HG03575 (cell line): ENCODE data around the gene CCDC33.

Experiments used
- ATAC-seq: cut with Tn5 transposase; IDR thresholded peaks from one replicate; pipeline ENCODE4 v1.9.1; 2021; ENCODE audit not compliant: unreplicated experiment, insufficient number of reproducible peaks, low FRiP score; ENCODE audit errors: extremely low read depth

The CCDC33 gene

GRCh38 chr15:74270155-74270554, 34.0 kb downstream of the CCDC33 start:
- ATAC-seq, result no peak

GRCh38 chr15:74270854-74271520, 34.9 kb downstream of the CCDC33 start:
- ATAC-seq, result no peak

DNA sequence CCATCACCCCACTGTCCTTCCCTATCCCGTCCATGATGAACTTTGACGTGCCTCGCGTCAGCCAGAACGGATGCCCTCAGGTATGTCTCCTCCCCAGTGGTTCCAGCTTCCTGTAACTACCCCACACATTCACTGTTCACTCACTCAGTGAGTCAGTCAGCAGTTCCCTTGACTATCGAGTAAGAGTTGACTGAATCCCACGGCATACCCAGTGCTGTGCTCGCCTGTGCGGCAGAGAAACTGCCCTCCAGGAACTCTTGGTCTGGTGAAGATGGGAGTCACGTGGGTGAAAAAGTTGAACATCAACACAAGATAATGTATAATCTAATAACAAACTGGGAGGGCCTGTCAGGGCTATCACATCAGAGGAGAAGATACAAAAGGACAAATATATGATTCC, 36.7 kb downstream of the CCDC33 start:
- no peak for ATAC-seq

DNA sequence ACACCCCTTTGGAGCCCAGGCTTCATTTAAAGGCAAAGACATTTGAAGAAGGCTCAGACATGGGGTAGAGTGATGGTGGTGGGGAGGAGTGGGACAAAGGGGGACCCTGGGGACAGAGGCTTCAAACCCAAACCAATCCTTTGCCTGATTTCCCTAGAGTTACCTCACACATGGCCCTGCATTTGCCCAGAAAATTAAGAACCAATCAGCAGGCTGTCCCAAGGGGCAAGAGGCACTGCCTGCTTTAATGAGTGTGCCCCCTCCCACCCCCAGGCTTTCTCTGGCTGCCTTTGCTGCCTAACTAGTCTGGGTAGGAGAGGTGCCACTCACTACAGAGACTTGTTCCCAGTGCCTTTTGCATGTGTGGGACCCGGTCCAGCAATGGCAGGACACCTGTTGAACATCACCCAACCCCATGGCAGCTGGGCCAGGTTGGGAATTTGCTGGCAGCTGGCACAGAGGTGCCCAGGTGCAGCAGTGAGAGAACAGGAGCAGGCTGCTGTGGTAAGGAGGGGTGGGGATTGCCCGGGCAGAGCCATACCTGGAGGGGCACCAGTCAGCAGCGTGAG, 38.4 kb downstream of the CCDC33 start:
- no peak for ATAC-seq

GRCh38 chr15:74275957-74276356, 39.8 kb downstream of the CCDC33 start:
- ATAC-seq, result no peak

DNA sequence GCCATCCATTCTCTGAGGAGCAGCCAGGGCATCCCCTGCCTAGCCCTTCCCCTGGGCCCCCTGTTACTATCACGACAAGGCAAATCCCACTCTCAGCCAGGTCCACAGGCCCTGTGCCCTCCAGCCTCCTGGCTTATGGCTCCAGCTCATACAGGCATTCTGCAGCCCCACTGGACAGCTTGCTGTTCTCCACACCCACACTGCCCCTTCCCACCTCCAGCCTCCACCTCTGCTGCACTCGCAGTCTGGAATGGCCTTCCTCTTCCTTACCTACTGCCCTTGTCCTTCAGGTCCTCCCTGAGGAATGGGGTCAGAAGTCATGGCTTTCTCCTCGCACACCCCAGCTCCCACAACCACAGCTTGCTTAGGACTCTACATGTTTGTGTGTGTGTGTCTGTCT, 40.4 kb downstream of the CCDC33 start:
- no peak for ATAC-seq

DNA sequence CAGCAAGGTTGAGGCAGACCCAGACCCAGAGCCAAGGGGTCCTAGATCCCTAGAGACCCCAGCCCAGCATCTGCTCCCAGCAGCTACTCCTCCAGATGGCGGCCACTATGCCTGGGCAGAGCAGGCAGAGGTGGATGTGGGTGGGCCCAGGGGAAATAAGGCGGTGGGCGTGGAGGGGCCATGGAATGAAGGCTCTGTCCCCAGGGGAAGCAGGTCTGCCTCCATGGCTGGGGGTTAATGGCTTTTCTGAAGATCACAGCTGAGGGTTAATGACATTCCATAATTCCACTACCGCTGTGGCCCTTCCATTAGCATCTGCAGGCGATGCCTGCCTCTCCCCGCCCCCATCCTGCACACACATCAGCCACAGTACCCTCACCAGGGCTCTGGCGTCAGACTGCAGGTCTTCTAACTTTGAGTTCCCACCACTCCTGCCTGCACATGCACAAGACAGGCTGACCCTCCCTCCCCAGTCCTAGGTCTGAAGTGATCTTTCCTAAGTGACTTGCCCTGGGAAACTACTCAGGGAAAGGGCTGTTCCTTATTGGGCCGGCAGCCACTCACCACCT, 41.2 kb downstream of the CCDC33 start:
- ATAC-seq, result no peak

GRCh38 chr15:74278207-74278606, 42.1 kb downstream of the CCDC33 start:
- no peak for ATAC-seq

- ATAC-seq, result no peak
Measured at GRCh38 chr15:74281147-74282133, 45.3 kb downstream of the CCDC33 start.

- no peak for ATAC-seq
Measured at GRCh38 chr15:74283368-74283767, 47.2 kb downstream of the CCDC33 start.

GRCh38 chr15:74289671-74290070, 53.5 kb downstream of the CCDC33 start:
- ATAC-seq, result no peak

DNA sequence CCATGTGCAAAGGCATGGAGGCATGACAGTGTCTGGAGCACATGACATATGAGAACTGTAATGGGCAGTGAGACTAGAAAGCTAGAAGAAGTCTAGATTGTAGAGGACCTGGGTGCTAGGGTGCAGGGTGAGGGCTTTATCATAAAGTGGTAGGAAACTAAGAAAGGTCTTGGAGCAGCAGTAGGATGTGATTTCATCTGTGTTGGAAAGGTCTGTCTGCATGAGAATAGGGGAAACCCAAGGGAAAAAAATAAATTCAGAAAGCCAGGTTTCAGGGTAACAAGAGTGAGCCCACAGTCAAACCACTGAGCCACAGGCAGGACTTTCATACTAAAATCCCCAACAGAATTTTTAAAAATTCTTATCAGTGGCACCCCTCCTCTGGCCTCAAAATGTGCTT, 54.5 kb downstream of the CCDC33 start:
- ATAC-seq, result no peak

- ATAC-seq, result no peak
Measured at GRCh38 chr15:74291101-74292071, 55.3 kb downstream of the CCDC33 start.

GRCh38 chr15:74293021-74293810, 57.1 kb downstream of the CCDC33 start:
- no peak for ATAC-seq

GRCh38 chr15:74294010-74294409, 57.9 kb downstream of the CCDC33 start:
- no peak for ATAC-seq

GRCh38 chr15:74295800-74296199, 59.7 kb downstream of the CCDC33 start:
- ATAC-seq, result no peak

GRCh38 chr15:74297887-74298286, 61.8 kb downstream of the CCDC33 start:
- no peak for ATAC-seq
